ENCODE measurements around the gene CRYZL1. TPM values are rescaled to one million over a fixed set of nuclear protein-coding genes. Genes with fewer than 3 reads are reported as not detected.

Gene CRYZL1
- total RNA-seq, 1 experiment from 2014 or later = 13.5 TPM

DNA sequence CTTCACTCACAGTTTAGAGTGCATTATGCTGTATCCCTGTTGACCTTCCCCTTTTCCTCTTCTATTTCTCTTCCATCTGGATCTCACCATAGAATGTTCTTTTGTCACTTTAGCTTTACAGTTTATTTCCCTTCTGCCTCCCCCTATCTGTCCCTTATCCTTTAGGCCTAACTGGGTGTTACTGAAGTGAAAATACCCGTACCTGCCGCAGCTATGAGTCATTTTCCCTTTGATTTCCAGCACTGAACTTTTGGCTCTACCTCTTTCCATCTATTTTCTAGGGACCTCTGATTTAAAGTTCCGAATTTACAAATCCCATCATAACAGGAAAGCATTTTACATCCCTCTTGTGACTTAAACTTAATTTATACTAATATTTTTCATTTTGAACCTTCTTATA, 20.5 kb upstream of the CRYZL1 start:
- no peak overlapping the region for H3K14ac ChIP-seq (ENCODE audit: insufficient read depth, low read length)
- no peaks in the 10 kb centered on the region for H3K23me2 ChIP-seq (ENCODE audit: insufficient read length, low read depth, low read length, poor library complexity, severe bottlenecking)
- H2BK5ac ChIP-seq (ENCODE audit: insufficient read length, low read length) = no peak overlapping the region
- Mint-ChIP-seq H3K4me3 (no peak overlapping the region), H3K27ac (peak overlapping the region; percentile 2 to 69 (median 25); a peak in 5 of 7 replicates), H3K27me3 (ENCODE audit: low read depth) (no peaks in the 10 kb centered on the region), H3K36me3 (ENCODE audit: insufficient read depth in 1 of 3, low read depth in 3 of 3) (peaks cover 2 to 13% (median 2%) of the 10 kb centered on the region in 3 experiments; a peak in 4 of 7 replicates), H3K4me1 (peaks cover 33 to 44% of the 10 kb centered on the region in 2 experiments), H3K9me3 (no peaks in the 10 kb centered on the region)
- no peak overlapping the region for H4K5ac ChIP-seq (ENCODE audit: insufficient read length, low read depth, low read length)
- H3K4ac ChIP-seq (ENCODE audit: low read depth, low read length) = no peak overlapping the region
- no peak overlapping the region for H2BK15ac ChIP-seq (ENCODE audit: low read depth, low read length)
- H2AK5ac ChIP-seq (ENCODE audit: insufficient read length, low read length) = no peak overlapping the region
- H4K20me1 ChIP-seq (ENCODE audit: control insufficient read depth, insufficient read depth, insufficient read length) = no peaks in the 10 kb centered on the region
- peaks cover 35% of the 10 kb centered on the region; the same call in 1 of the 2 replicates for H3K79me2 ChIP-seq (ENCODE audit: insufficient read depth, low read length)
- peaks cover 9% of the 10 kb centered on the region for H3K79me1 ChIP-seq (ENCODE audit: insufficient read depth, low read depth, low read length, poor library complexity, severe bottlenecking)
- H3K18ac ChIP-seq (ENCODE audit: insufficient read length, low read depth, low read length) = no peak overlapping the region
- TF ChIP-seq, protein P1, sequence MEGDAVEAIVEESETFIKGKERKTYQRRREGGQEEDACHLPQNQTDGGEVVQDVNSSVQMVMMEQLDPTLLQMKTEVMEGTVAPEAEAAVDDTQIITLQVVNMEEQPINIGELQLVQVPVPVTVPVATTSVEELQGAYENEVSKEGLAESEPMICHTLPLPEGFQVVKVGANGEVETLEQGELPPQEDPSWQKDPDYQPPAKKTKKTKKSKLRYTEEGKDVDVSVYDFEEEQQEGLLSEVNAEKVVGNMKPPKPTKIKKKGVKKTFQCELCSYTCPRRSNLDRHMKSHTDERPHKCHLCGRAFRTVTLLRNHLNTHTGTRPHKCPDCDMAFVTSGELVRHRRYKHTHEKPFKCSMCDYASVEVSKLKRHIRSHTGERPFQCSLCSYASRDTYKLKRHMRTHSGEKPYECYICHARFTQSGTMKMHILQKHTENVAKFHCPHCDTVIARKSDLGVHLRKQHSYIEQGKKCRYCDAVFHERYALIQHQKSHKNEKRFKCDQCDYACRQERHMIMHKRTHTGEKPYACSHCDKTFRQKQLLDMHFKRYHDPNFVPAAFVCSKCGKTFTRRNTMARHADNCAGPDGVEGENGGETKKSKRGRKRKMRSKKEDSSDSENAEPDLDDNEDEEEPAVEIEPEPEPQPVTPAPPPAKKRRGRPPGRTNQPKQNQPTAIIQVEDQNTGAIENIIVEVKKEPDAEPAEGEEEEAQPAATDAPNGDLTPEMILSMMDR (conservative IDR thresholded peaks at IDR 0.05) = no peak
- no peak overlapping the region for H2BK120ac ChIP-seq (ENCODE audit: low read depth, low read length, poor library complexity, severe bottlenecking)
- H4K91ac ChIP-seq (ENCODE audit: insufficient read length, low read depth, low read length) = no peak overlapping the region
- H3K27me3 ChIP-seq (ENCODE audit: insufficient read depth, low read length) = no peaks in the 10 kb centered on the region
- H3K56ac ChIP-seq (ENCODE audit: insufficient read length, low read depth, low read length) = no peak overlapping the region
- H3K9ac ChIP-seq (ENCODE audit: extremely low read depth, insufficient read length, low read length) = no peak overlapping the region
- no CpG with 5 or more reads among the region's 3 CpGs for WGBS (ENCODE audit: extremely low coverage, insufficient read length, low lambda C conversion rate)
- no peak overlapping the region for H2BK20ac ChIP-seq (ENCODE audit: low read depth, low read length, poor library complexity, severe bottlenecking)
- no peaks in the 10 kb centered on the region for H3K4me1 ChIP-seq (ENCODE audit: insufficient read depth, low read length)
- H3K27ac ChIP-seq (ENCODE audit: insufficient read length, low read depth, low read length) = no peak overlapping the region
- no peak for DNase-seq
- no peak overlapping the region for H2BK12ac ChIP-seq (ENCODE audit: insufficient read length, low read depth, low read length)
- H3K9me3 ChIP-seq (ENCODE audit: control insufficient read depth, low read depth, low read length) = no peaks in the 10 kb centered on the region
- H3K4me2 ChIP-seq (ENCODE audit: insufficient read depth, insufficient read length, low read length) = no peak overlapping the region
- no peak overlapping the region for H3K23ac ChIP-seq (ENCODE audit: insufficient read length, low read depth, low read length)
- no peak overlapping the region for H3T11ph ChIP-seq (ENCODE audit: low read length)
- H4K8ac ChIP-seq (replicated peaks; ENCODE audit: insufficient read length, low read depth, low read length) = no peak overlapping the region
- H2AFZ ChIP-seq (ENCODE audit: low read length) = no peak overlapping the region
